ENCODE results near the gene RSAD2. TPM values are rescaled to one million over a fixed set of nuclear protein-coding genes. Genes with fewer than 3 reads are reported as not detected.

RSAD2 gene
- total and polyA plus RNA-seq, 2 of the 4 experiments (the other 2 are of a cell fraction): not detected

DNA sequence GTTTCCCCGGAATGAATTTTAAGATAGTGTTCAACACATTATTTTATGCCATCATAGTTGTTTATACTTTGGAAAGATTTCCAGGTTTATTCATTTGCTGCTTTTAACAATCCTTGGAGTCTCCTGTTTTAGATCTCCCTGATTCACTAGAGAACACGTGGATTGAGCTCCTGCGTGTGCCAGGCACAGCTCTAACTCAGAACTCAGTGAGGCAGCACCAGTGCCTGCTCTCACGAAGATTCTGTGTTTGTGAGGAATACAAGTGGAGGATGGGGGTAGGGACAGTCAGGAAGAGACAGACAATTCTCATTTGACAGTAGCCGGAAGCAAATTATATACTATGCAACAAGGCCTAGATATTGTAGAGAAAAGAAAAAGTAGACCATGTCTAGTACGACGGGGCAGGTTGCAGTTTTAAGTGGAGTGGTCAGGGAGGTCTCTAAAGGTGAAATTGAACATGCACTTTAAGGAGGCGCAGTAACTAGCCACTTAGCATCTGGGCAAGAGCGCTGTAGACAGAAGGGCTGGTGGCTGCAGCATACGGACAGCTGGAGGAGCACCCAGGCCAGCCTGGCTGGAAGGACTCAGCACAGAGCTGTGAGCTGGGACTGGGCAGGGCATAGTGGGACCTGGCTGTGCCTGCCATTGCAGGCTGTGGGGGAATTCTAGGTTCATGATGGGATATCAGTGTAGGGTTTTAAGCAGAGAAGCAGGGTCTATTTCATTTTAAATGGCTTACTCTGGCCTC lies 63.9 kb downstream of the RSAD2 start:
- ChIA-PET CTCF (no interaction called here), POLR2A (ENCODE audit: unreplicated experiment) (no interaction called here)
- Histone ChIP-seq H3K27ac (ENCODE audit: insufficient read depth, low read length) (no peak overlapping the region), H2BK15ac (ENCODE audit: low read depth, low read length) (no peak overlapping the region), H3K4ac (ENCODE audit: low read depth, low read length) (no peak overlapping the region), H3K4me2 (ENCODE audit: low read depth, low read length) (no peak overlapping the region), H3K18ac (ENCODE audit: low read depth, low read length) (no peak overlapping the region), H3K79me1 (ENCODE audit: low read depth in 1 of 2, low read length in 2 of 2) (no peaks in the 10 kb centered on the region), H4K8ac (ENCODE audit: low read depth in 2 of 2, low read length in 2 of 2) (no peak overlapping the region), H3K14ac (replicated peaks; ENCODE audit: low read depth, low read length) (no peak overlapping the region), H3K4me1 (ENCODE audit: control insufficient read depth, insufficient read depth, low read length) (no peaks in the 10 kb centered on the region), H4K5ac (ENCODE audit: low read depth, low read length) (no peak overlapping the region), H2BK20ac (ENCODE audit: low read depth, low read length) (no peak overlapping the region), H3K9me3 (ENCODE audit: control insufficient read depth, insufficient read depth, low read length) (no peaks in the 10 kb centered on the region), H4K20me1 (ENCODE audit: insufficient read depth, low read length) (no peaks in the 10 kb centered on the region), H3K27me3 (ENCODE audit: control insufficient read depth, insufficient read depth, low read length) (peaks cover 6% of the 10 kb centered on the region), H3K9me1 (ENCODE audit: insufficient read depth, low read length) (no peaks in the 10 kb centered on the region), H3K4me3 (ENCODE audit: insufficient read depth, low read depth, low read length) (no peak overlapping the region), H2AFZ (replicated peaks; ENCODE audit: low read length, poor library complexity) (no peak overlapping the region), H3K23ac (ENCODE audit: low read depth, low read length) (no peak overlapping the region), H2AK5ac (ENCODE audit: low read depth, low read length) (no peak overlapping the region), H4K91ac (ENCODE audit: insufficient read depth, low read depth, low read length) (no peak overlapping the region), H2BK120ac (ENCODE audit: low read depth, low read length) (no peak overlapping the region), H2BK5ac (ENCODE audit: low read depth, low read length, poor library complexity, severe bottlenecking) (no peak overlapping the region), H3K9ac (ENCODE audit: low read depth, low read length) (no peak overlapping the region), H3K56ac (ENCODE audit: extremely low read depth, insufficient read depth, low read length) (no peak overlapping the region), H2AK9ac (replicated peaks; ENCODE audit: low read depth, low read length, poor library complexity) (no peak overlapping the region), H3K36me3 (ENCODE audit: control insufficient read depth, insufficient read depth, low read length) (no peaks in the 10 kb centered on the region)
- in situ Hi-C loops (cut with MboI; ENCODE audit: low sequenced_read_pairs): no loop called here
- intact Hi-C loops (cut with micrococcal nuclease): no loop called here
- no TSS peak for BruUV-seq (replicated peaks)
- no peak for TF ChIP-seq RFX5 (IDR thresholded peaks at IDR 0.05; ENCODE audit: low read depth, low read length)
- no peak for TF ChIP-seq FOS (IDR thresholded peaks at IDR 0.05; ENCODE audit: low read depth, low read length)
- no peak for TF ChIP-seq RAD21 (IDR thresholded peaks at IDR 0.05; ENCODE audit: low read length)
- no peak for TF ChIP-seq RCOR1 (IDR thresholded peaks at IDR 0.05; ENCODE audit: insufficient replicate concordance, low read length)
- no peak for TF ChIP-seq ELK1 (IDR thresholded peaks at IDR 0.05; ENCODE audit: borderline replicate concordance, low read depth, low read length)
- no peak for TF ChIP-seq MXI1 (IDR thresholded peaks at IDR 0.05; ENCODE audit: borderline replicate concordance, low read depth, low read length)
- no peak for TF ChIP-seq SMC3 (IDR thresholded peaks at IDR 0.05; ENCODE audit: low read depth, low read length)
- no peak for TF ChIP-seq NFE2L2 (IDR thresholded peaks at IDR 0.05; ENCODE audit: low read depth, low read length)
- TF ChIP-seq CEBPB (IDR thresholded peaks at IDR 0.05; ENCODE audit: low read depth, low read length): no peak
- TF ChIP-seq CTCF (conservative IDR thresholded peaks at IDR 0.05; ENCODE audit: low read depth, low read length): no peak
- TF ChIP-seq MAZ (IDR thresholded peaks at IDR 0.05; ENCODE audit: borderline replicate concordance, low read depth, low read length): no peak
- TF ChIP-seq MAFK (IDR thresholded peaks at IDR 0.05; ENCODE audit: low read depth, low read length): no peak
- ATAC-seq (ENCODE audit: low read depth): no peak
- 71% methylated on average over 3 of the region's 10 CpGs; no CpG with 5 or more reads in 1 of the 2 experiments for WGBS, 2 experiments (ENCODE audit: extremely low coverage in 2 of 2, insufficient read length in 1 of 2)
- DNase-seq: no peak
- dilution Hi-C loops (cut with HindIII; ENCODE audit: low sequenced_read_pairs, unreplicated experiment): no loop called here

Measured in IMR-90 (cell line).